ENCODE data around the gene LRP8. TPM values are rescaled to one million over a fixed set of nuclear protein-coding genes. Genes with fewer than 3 reads are reported as not detected.

Gene LRP8
- polyA plus RNA-seq, 2 of the 4 experiments (the other 2 are of a cell fraction), result 32.6 to 46.1 TPM

DNA sequence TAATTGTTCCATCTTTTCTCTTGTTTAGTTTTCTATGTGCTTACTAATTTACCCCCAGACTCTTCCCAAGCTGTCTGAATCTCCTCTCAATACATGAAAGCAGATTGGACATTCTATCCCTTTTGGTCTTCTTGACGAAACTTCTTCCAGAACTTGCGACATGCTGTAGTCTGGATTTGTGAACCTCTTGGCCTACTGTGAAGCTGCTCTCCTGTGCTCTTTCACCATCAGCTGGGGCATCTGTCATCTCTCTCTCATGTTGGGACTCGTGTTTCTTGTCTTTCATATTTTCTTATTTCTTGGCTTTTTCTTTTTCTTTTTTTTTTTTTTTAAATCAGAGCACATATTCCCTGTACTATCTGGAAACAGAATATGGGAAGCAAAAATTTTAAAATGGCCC is 124.4 kb downstream of the LRP8 start:
- Histone ChIP-seq H3K4me3 (no peak overlapping the region), H3K27ac (no peak overlapping the region), H3K4me2 (no peak overlapping the region), H3K9me3 (peaks cover 17% of the 10 kb centered on the region; the same call in 2 of the 3 replicates), H3K4me1 (no peaks in the 10 kb centered on the region)
- TF ChIP-seq BHLHE40 (IDR thresholded peaks at IDR 0.05; ENCODE audit: low read depth, low read length), result no peak
- no peak for TF ChIP-seq RCOR1 (IDR thresholded peaks at IDR 0.05; ENCODE audit: low read depth, low read length)
- TF ChIP-seq, protein P1, sequence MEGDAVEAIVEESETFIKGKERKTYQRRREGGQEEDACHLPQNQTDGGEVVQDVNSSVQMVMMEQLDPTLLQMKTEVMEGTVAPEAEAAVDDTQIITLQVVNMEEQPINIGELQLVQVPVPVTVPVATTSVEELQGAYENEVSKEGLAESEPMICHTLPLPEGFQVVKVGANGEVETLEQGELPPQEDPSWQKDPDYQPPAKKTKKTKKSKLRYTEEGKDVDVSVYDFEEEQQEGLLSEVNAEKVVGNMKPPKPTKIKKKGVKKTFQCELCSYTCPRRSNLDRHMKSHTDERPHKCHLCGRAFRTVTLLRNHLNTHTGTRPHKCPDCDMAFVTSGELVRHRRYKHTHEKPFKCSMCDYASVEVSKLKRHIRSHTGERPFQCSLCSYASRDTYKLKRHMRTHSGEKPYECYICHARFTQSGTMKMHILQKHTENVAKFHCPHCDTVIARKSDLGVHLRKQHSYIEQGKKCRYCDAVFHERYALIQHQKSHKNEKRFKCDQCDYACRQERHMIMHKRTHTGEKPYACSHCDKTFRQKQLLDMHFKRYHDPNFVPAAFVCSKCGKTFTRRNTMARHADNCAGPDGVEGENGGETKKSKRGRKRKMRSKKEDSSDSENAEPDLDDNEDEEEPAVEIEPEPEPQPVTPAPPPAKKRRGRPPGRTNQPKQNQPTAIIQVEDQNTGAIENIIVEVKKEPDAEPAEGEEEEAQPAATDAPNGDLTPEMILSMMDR (IDR thresholded peaks at IDR 0.05), result no peak
- TF ChIP-seq CBX8 (IDR thresholded peaks at IDR 0.05), result no peak
- no peak for TF ChIP-seq POLR2AphosphoS2 (conservative IDR thresholded peaks at IDR 0.05; ENCODE audit: low read length)
- TF ChIP-seq FOXS1 (CRISPR knock-in tag; IDR thresholded peaks at IDR 0.05), result no peak
- TF ChIP-seq, protein P2, sequence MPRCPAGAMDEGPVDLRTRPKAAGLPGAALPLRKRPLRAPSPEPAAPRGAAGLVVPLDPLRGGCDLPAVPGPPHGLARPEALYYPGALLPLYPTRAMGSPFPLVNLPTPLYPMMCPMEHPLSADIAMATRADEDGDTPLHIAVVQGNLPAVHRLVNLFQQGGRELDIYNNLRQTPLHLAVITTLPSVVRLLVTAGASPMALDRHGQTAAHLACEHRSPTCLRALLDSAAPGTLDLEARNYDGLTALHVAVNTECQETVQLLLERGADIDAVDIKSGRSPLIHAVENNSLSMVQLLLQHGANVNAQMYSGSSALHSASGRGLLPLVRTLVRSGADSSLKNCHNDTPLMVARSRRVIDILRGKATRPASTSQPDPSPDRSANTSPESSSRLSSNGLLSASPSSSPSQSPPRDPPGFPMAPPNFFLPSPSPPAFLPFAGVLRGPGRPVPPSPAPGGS (IDR thresholded peaks at IDR 0.05), result no peak
- no peak for TF ChIP-seq ESRRA (IDR thresholded peaks at IDR 0.05; ENCODE audit: borderline replicate concordance, low read length)
- TF ChIP-seq, protein P3, sequence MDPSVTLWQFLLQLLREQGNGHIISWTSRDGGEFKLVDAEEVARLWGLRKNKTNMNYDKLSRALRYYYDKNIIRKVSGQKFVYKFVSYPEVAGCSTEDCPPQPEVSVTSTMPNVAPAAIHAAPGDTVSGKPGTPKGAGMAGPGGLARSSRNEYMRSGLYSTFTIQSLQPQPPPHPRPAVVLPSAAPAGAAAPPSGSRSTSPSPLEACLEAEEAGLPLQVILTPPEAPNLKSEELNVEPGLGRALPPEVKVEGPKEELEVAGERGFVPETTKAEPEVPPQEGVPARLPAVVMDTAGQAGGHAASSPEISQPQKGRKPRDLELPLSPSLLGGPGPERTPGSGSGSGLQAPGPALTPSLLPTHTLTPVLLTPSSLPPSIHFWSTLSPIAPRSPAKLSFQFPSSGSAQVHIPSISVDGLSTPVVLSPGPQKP (IDR thresholded peaks at IDR 0.05; ENCODE audit: low read depth, low read length), result no peak
- TF ChIP-seq FOSL2 (IDR thresholded peaks at IDR 0.05), result no peak
- TF ChIP-seq FOSL2 (CRISPR knock-in tag; IDR thresholded peaks at IDR 0.05), result no peak
- TF ChIP-seq EP300 (IDR thresholded peaks at IDR 0.05), result no peak
- TF ChIP-seq HEYL (CRISPR knock-in tag; IDR thresholded peaks at IDR 0.05), result no peak
- TF ChIP-seq, protein P4, sequence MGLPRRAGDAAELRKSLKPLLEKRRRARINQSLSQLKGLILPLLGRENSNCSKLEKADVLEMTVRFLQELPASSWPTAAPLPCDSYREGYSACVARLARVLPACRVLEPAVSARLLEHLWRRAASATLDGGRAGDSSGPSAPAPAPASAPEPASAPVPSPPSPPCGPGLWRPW (IDR thresholded peaks at IDR 0.05), result no peak
- no peak for TF ChIP-seq RARB (CRISPR knock-in tag; IDR thresholded peaks at IDR 0.05)
- DNase-seq (ENCODE audit: low read depth in 1 of 2, low spot score in 1 of 2), result no peak
- FAIRE-seq, result no peak
- POLR2A ChIA-PET, result no interaction called here
- WGBS (ENCODE audit: missing lambda C conversion rate), result 89% methylated on average over 3 of the region's 3 CpGs
- CTCF ChIA-PET, result no interaction called here
- ATAC-seq, result no peak

DNA sequence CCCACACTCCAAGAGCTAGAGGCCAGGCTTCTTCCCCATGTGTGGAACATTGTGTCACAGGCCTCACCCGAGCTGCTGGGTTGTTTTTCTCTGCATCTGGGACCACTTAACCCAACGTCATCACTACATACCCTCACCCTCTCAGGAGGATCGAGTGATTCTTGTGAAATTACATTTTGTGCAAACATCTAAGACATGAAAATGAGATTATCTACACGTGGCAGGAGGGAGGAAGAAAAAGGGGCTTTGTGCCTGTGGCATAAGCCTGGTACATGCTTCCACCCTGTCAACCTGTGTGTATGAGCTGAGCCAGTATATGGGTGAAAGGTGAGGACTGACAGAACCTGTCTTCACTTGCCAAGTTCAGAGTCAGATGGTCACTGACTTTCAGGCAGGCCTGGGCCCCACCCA is 129.6 kb downstream of the LRP8 start:
- TF ChIP-seq, protein P5, sequence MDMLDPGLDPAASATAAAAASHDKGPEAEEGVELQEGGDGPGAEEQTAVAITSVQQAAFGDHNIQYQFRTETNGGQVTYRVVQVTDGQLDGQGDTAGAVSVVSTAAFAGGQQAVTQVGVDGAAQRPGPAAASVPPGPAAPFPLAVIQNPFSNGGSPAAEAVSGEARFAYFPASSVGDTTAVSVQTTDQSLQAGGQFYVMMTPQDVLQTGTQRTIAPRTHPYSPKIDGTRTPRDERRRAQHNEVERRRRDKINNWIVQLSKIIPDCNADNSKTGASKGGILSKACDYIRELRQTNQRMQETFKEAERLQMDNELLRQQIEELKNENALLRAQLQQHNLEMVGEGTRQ (IDR thresholded peaks at IDR 0.05), result no peak
- TF ChIP-seq TFCP2L1 (CRISPR knock-in tag; IDR thresholded peaks at IDR 0.05), result no peak
- no peak for TF ChIP-seq ZFP36 (IDR thresholded peaks at IDR 0.05; ENCODE audit: borderline replicate concordance, partially characterized antibody)
- TF ChIP-seq, protein P6, sequence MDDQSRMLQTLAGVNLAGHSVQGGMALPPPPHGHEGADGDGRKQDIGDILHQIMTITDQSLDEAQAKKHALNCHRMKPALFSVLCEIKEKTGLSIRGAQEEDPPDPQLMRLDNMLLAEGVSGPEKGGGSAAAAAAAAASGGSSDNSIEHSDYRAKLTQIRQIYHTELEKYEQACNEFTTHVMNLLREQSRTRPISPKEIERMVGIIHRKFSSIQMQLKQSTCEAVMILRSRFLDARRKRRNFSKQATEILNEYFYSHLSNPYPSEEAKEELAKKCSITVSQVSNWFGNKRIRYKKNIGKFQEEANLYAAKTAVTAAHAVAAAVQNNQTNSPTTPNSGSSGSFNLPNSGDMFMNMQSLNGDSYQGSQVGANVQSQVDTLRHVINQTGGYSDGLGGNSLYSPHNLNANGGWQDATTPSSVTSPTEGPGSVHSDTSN (IDR thresholded peaks at IDR 0.05), result no peak
- TF ChIP-seq GATA3 (IDR thresholded peaks at IDR 0.05; ENCODE audit: borderline replicate concordance), result no peak
- no peak for TF ChIP-seq HDAC2 (IDR thresholded peaks at IDR 0.05)
- no peak for TF ChIP-seq HEYL (CRISPR knock-in tag; IDR thresholded peaks at IDR 0.05)
- TF ChIP-seq CHD2 (IDR thresholded peaks at IDR 0.05; ENCODE audit: low read length, partially characterized antibody), result no peak
- no peak for TF ChIP-seq KDM5A (IDR thresholded peaks at IDR 0.05)
- no peak for FAIRE-seq
- peaks cover 9% of the 10 kb centered on the region for H3K4me1 ChIP-seq
- H3K9me3 ChIP-seq, result no peaks in the 10 kb centered on the region
- H3K27ac ChIP-seq, result no peak overlapping the region
- H3K4me2 ChIP-seq, result peak overlapping the region; percentile 81; the same call in 2 of the 3 replicates
- H3K4me3 ChIP-seq, result no peak overlapping the region
- ATAC-seq, result no peak
- ChIA-PET CTCF (interaction anchor here (0.9 kb wide), 1 partner anchor 13 kb away, joined by 3 read pairs; no protein-coding TSS in a partner anchor), POLR2A (no interaction called here)
- DNase-seq (ENCODE audit: low read depth in 1 of 2, low spot score in 1 of 2), result no peak
- WGBS (ENCODE audit: missing lambda C conversion rate), result 65% methylated on average over 4 of the region's 4 CpGs
